K562 (cell line): Measurements from ENCODE around the gene PHF1. TPM values are rescaled to one million over a fixed set of nuclear protein-coding genes. Genes with fewer than 3 reads are reported as not detected.

Experiments
- ATAC-seq: fragments of 200-7000 bp; cut with Tn5 transposase; 3 replicates; pipeline ENCODE4 v1.9.1; 2020; ENCODE audit warnings: moderate library complexity
- BruUV-seq: library from RNA; stranded (reverse); fragments of 400-500 nt; replicated peaks from 2 replicates; lab custom pipeline; 2021; lab: Mats Ljungman, UMichigan
- CTCF ChIA-PET: fragments of 300-600 bp; formaldehyde crosslinking; extraction: SDS; loops from one replicate; lab custom pipeline; 2021; ENCODE audit warnings: low intra/inter-chr PET ratio; lab: Yijun Ruan, JAX
- POLR2A ChIA-PET: fragments of 300-600, 350-650 bp; sonication (Branson Sonifier 250); formaldehyde crosslinking; extraction: SDS; loops from one replicate; lab custom pipeline; 2021; ENCODE audit warnings: antibody characterized with exemption, inconsistent platforms; lab: Yijun Ruan, JAX
- DNase-seq, 4 experiments: peaks; one replicate each; pipeline versions ENCODE4 v3.0.0 to v3.0.0-alpha.2; 2011 to 2018; ENCODE audit warnings: low spot score in 3 of 4, mixed read lengths in 3 of 4; ENCODE audit errors: extremely low read depth in 1 of 4
- FAIRE-seq: peaks from 2 replicates; lab custom pipeline; 2011; peaks lifted over from hg19 to GRCh38; lab: Jason Lieb, UNC
- H2AFZ ChIP-seq: 2 replicates; pipeline ENCODE4 v1.6.0; 2011; ENCODE audit warnings: low read depth, low read length, control low read depth, inconsistent platforms
- H3K27ac ChIP-seq: fragments of 200-600 bp; 3 replicates; pipeline ENCODE4 v1.8.0; 2011; ENCODE audit warnings: low read depth, mild to moderate bottlenecking, control low read depth, inconsistent platforms, low read length, moderate library complexity, mixed read lengths; ENCODE audit errors: extremely low read depth
- H3K27me3 ChIP-seq, 2 experiments: fragments of 300-600 bp in 1 of 2; 2 replicates in 1 of 2; 3 replicates in 1 of 2; pipeline versions ENCODE4 v1.6.0 to v1.8.0; 2011; ENCODE audit warnings: inconsistent platforms in 2 of 2, low read length in 2 of 2, mild to moderate bottlenecking in 1 of 2, mixed read lengths in 1 of 2, moderate library complexity in 1 of 2; ENCODE audit not compliant: control insufficient read depth in 2 of 2, insufficient read depth in 2 of 2
- H3K36me3 ChIP-seq: fragments of 300-600 bp; 3 replicates; pipeline ENCODE4 v1.8.0; 2011; ENCODE audit warnings: mild to moderate bottlenecking, low read length, inconsistent platforms; ENCODE audit not compliant: control insufficient read depth, insufficient read depth
- H3K4me1 ChIP-seq, 2 experiments: fragments of 200-600 bp in 1 of 2; replicated peaks in 1 of 2; 2 replicates in 1 of 2; 3 replicates in 1 of 2; pipeline versions ENCODE4 v1.5.1 to v1.8.0; 2011; ENCODE audit warnings: inconsistent platforms in 2 of 2, low read length in 2 of 2, mild to moderate bottlenecking in 1 of 2, mixed read lengths in 1 of 2, moderate library complexity in 1 of 2; ENCODE audit not compliant: control insufficient read depth in 2 of 2, insufficient read depth in 2 of 2
- H3K4me2 ChIP-seq: 2 replicates; pipeline ENCODE4 v1.6.1; 2011; ENCODE audit warnings: low read length, control low read depth, inconsistent platforms, mixed read lengths; ENCODE audit not compliant: insufficient read depth
- H3K4me3 ChIP-seq: fragments of 200-600 bp; sonication (generic), shearing (Covaris generic); 2 replicates; pipeline ENCODE4 v1.5.1; 2016; ENCODE audit warnings: control low read depth, inconsistent platforms
- H3K79me2 ChIP-seq: fragments of 200-600 bp; 3 replicates; pipeline ENCODE4 v1.8.0; 2011; ENCODE audit warnings: low read length, inconsistent platforms; ENCODE audit not compliant: control insufficient read depth, insufficient read depth
- H3K9ac ChIP-seq, 2 experiments: 2 replicates each; pipeline versions ENCODE4 v1.6.0 to v1.6.1; 2011; ENCODE audit warnings: low read depth in 2 of 2, low read length in 2 of 2, control low read depth in 1 of 2, inconsistent platforms in 1 of 2, mild to moderate bottlenecking in 1 of 2, mixed read lengths in 1 of 2; ENCODE audit not compliant: insufficient read depth in 1 of 2
- H3K9me1 ChIP-seq: one replicate; pipeline ENCODE4 v1.6.0; 2011; ENCODE audit warnings: inconsistent platforms, mild to moderate bottlenecking, low read length, moderate library complexity; ENCODE audit not compliant: control insufficient read depth, insufficient read depth
- H3K9me3 ChIP-seq: replicated peaks from 2 replicates; pipeline ENCODE4 v1.5.1; 2011; ENCODE audit warnings: low read depth, low read length, inconsistent platforms; ENCODE audit not compliant: control insufficient read depth, insufficient read depth
- H4K20me1 ChIP-seq: replicated peaks from 2 replicates; pipeline ENCODE4 v1.6.1; 2011; ENCODE audit warnings: low read length, inconsistent platforms, mixed read lengths; ENCODE audit not compliant: control insufficient read depth, insufficient read depth
- CREB3L1 ChIP-seq: fragments of 450-650 bp; IDR thresholded peaks from 2 replicates; pipeline ENCODE4 v1.6.1; 2014; ENCODE audit warnings: low read depth, mild to moderate bottlenecking, moderate library complexity, borderline replicate concordance
- DEAF1 ChIP-seq: fragments of 450-650 bp; formaldehyde crosslinking; IDR thresholded peaks from 2 replicates; pipeline ENCODE4 v1.4.0; 2020; ENCODE audit warnings: mild to moderate bottlenecking, moderate library complexity
- FOXJ2 ChIP-seq: fragments of 200-800 bp; sonication (Bioruptor generic); IDR thresholded peaks from 2 replicates; pipeline ENCODE4 v1.6.1; 2016; ENCODE audit warnings: missing genetic modification characterization, missing compliant biosample characterization
- HDGF ChIP-seq: fragments of 450-650 bp; IDR thresholded peaks from 2 replicates; pipeline ENCODE4 v1.6.1; 2016
- L3MBTL2 ChIP-seq: fragments of 450-650 bp; IDR thresholded peaks from 2 replicates; pipeline ENCODE4 v1.6.1; 2016; ENCODE audit warnings: mild to moderate bottlenecking, moderate library complexity
- MNT ChIP-seq, 2 experiments: fragments of 450-650 bp; conservative IDR thresholded peaks; 2 replicates each; pipeline ENCODE4 v1.6.1; 2017; ENCODE audit warnings: mild to moderate bottlenecking in 2 of 2, moderate library complexity in 2 of 2
- NR2F6 ChIP-seq: fragments of 450-650 bp; formaldehyde crosslinking; IDR thresholded peaks from 2 replicates; pipeline ENCODE4 v1.4.0; 2020; ENCODE audit warnings: mild to moderate bottlenecking
- PHF21A ChIP-seq: fragments of 450-650 bp; IDR thresholded peaks from 2 replicates; pipeline ENCODE4 v1.6.1; 2017; ENCODE audit warnings: low read depth, borderline replicate concordance
- SMAD1 ChIP-seq: fragments of 150-350 bp; IDR thresholded peaks from 2 replicates; pipeline ENCODE4 v1.6.1; 2014; ENCODE audit warnings: low read length, low read depth; ENCODE audit not compliant: partially characterized antibody
- USF1 ChIP-seq: sonication (generic); formaldehyde crosslinking; IDR thresholded peaks from 2 replicates; pipeline ENCODE4 v1.9.0; 2022; ENCODE audit warnings: mild to moderate bottlenecking, missing genetic modification reagents
- ZNF277 ChIP-seq: fragments of 250-450 bp; sonication (Bioruptor Pico); IDR thresholded peaks from 2 replicates; pipeline ENCODE4 v1.8.0; 2022; ENCODE audit warnings: inconsistent platforms, mild to moderate bottlenecking, moderate library complexity, borderline replicate concordance
- ZNF561 ChIP-seq: fragments of 450-650 bp; formaldehyde crosslinking; conservative IDR thresholded peaks from 2 replicates; pipeline ENCODE4 v1.4.0; 2020; ENCODE audit warnings: mild to moderate bottlenecking, moderate library complexity
- WGBS: fragments of 100-300 bp; shearing (Covaris generic); methylation state at CpG from one replicate; pipeline ENCODE4 v1.1.6; 2016; ENCODE audit warnings: low coverage, mixed read lengths; ENCODE audit not compliant: insufficient coverage; ENCODE audit errors: missing lambda C conversion rate; 5-methylcytosine and 5-hydroxymethylcytosine counted together
- in situ Hi-C: fragments of 300-500 bp; cut with MboI; formaldehyde crosslinking; loops from 4 replicates; pipeline ENCODE4 v1.15.0; 2018; ENCODE audit warnings: inconsistent platforms, mixed read lengths
- intact Hi-C: fragments of 100-400 bp; cut with micrococcal nuclease; formaldehyde crosslinking; loops from 2 replicates; pipeline ENCODE4 v1.14.2; 2022
- polyA plus RNA-seq, 8 experiments: library from polyadenylated mRNA; depleted of rRNA in 4 of 8; stranded (reverse) in 5 of 8; unstranded in 3 of 8; fragments of >200 nt; fragmentation: Nextera tagmentation in 2 of 8; fragmentation: Illumina TruSeq in 1 of 8; extraction: Ambion mirVana in 2 of 8; extraction: Trizol in 1 of 8; gene quantifications; 2 replicates each; pipeline versions ENCODE4 v1.2.1 to v1.2.3, GENCODE V29; 2011 to 2014; ENCODE audit warnings: inconsistent platforms in 1 of 8, missing spikeins in 1 of 8
- total RNA-seq, 7 experiments: library from RNA; depleted of rRNA in 6 of 7; stranded (reverse); fragments of >200 nt in 6 of 7; fragmentation: Illumina TruSeq in 2 of 7; extraction: Trizol in 2 of 7; gene quantifications; 2 replicates each; pipeline versions ENCODE4 v1.2.1 to v1.2.3, GENCODE V29; 2011 to 2021; ENCODE audit warnings: low replicate concordance in 1 of 7

The PHF1 gene
- total and polyA plus RNA-seq, 9 of the 15 experiments (the other 6 are each of a cell fraction or from before 2014, with no cell fraction given): 3.7 to 64.2 (median 33.7) TPM

GRCh38 chr6:33426590-33427511 lies 16.0 kb downstream of the PHF1 start:
- 6% methylated on average over 12 of the region's 12 CpGs for WGBS
- DNase-seq (peak in 2 of 4 experiments; percentile 42 to 55), ATAC-seq (no peak), FAIRE-seq (peak; percentile 51)
- BruUV-seq: no TSS peak
- Histone ChIP-seq H2AFZ (peak overlapping the region; percentile 80), H3K4me2 (peak overlapping the region; percentile 96), H3K4me1 (peaks cover 52 to 54% of the 10 kb centered on the region in 2 experiments), H3K9me1 (no peaks in the 10 kb centered on the region), H3K27ac (peak overlapping the region; percentile 95; the same call in 2 of the 3 replicates), H3K9me3 (no peaks in the 10 kb centered on the region), H3K79me2 (peaks cover 51% of the 10 kb centered on the region), H3K27me3 (no peaks in the 10 kb centered on the region), H3K36me3 (no peaks in the 10 kb centered on the region), H3K4me3 (peak overlapping the region; percentile 57), H4K20me1 (no peaks in the 10 kb centered on the region; the same call in 1 of the 2 replicates), H3K9ac (peak overlapping the region; percentile 51 to 91; a peak in 2 of 4 replicates)
- ChIA-PET POLR2A (interaction anchor here (0.5 to 2.7 kb wide), 9 partner anchors 8 to 454 kb away, joined by 3 to 20 read pairs (median 4); partner anchors contain the start of genes RGL2, RPS18 and VPS52), CTCF (interaction anchor here (0.5 to 2.4 kb wide), 7 partner anchors 9 to 302 kb away, joined by 3 to 16 read pairs (median 4); partner anchors contain the start of genes B3GALT4 and KIFC1)
- intact Hi-C loops: loop anchor here (1.0 to 10.0 kb wide), 6 partner anchors 36 to 302 kb away; partner anchors contain the start of genes BAK1, KIFC1 and RGL2
- in situ Hi-C loops: no loop called here
- TF ChIP-seq ZNF561 (CRISPR knock-in tag) (no peak), MNT (conservative IDR thresholded peaks at IDR 0.05) (peak in 1 of 2 experiments; percentile 11; a peak in 1 of 4 replicates), FOXJ2 (tag) (peak; percentile 2; the same call in 1 of the 2 replicates), NR2F6 (CRISPR knock-in tag) (no peak), USF1 (CRISPR knock-in tag) (peak; percentile 21; the same call in 1 of the 2 replicates), L3MBTL2 (no peak), SMAD1 (no peak), ZNF277 (CRISPR knock-in tag) (no peak), DEAF1 (no peak), CREB3L1 (no peak), HDGF (peak; percentile 77; the same call in 1 of the 2 replicates), PHF21A (no peak)
